Pancreas (tissue), 10 donors: ENCODE results near the gene FOCAD. TPM values are rescaled to one million over a fixed set of nuclear protein-coding genes. Genes with fewer than 3 reads are reported as not detected.

Experiments used
- ATAC-seq, 4 donors: fragments of 200-7000 bp; cut with Tn5 transposase; one replicate each; pipeline versions ENCODE4 v1.8.0 to v1.9.1; 2020; ENCODE audit warnings: mild to moderate bottlenecking in 4 of 4, moderate library complexity in 4 of 4
- DNase-seq, 6 donors: peaks; one replicate each; pipeline ENCODE4 v3.0.0-alpha.2; 2020
- FAIRE-seq: peaks from 2 replicates; lab custom pipeline; 2012; peaks lifted over from hg19 to GRCh38; lab: Jason Lieb, UNC
- H3K27ac ChIP-seq, 4 donors: fragments of 200-600 bp; sonication (generic); 1 replicate in 3 of 4; 2 replicates in 1 of 4; pipeline versions ENCODE4 v1.5.0 to v1.8.0; 2020
- H3K27me3 ChIP-seq, 4 donors: fragments of 200-600 bp; one replicate each; pipeline ENCODE4 v1.8.0; 2021
- H3K36me3 ChIP-seq, 3 donors: fragments of 200-600 bp; sonication (generic) in 1 of 3; one replicate each; pipeline versions ENCODE4 v1.5.0 to v1.8.0; 2020 to 2021
- H3K4me1 ChIP-seq, 3 donors: fragments of 200-600 bp; one replicate each; pipeline ENCODE4 v1.8.0; 2021
- H3K4me3 ChIP-seq, 4 donors: fragments of 200-600 bp; sonication (generic) in 2 of 4; one replicate each; pipeline versions ENCODE4 v1.5.0 to v1.8.0; 2020 to 2021
- H3K9me3 ChIP-seq, 4 donors: fragments of 200-600 bp; one replicate each; pipeline ENCODE4 v1.8.0; 2021
- CTCF ChIP-seq, 4 donors: fragments of 200-600 bp; sonication (generic) in 3 of 4; IDR thresholded peaks; one replicate each; pipeline versions ENCODE4 v1.5.0 to v1.8.0; 2021; ENCODE audit warnings: antibody characterized with exemption in 4 of 4
- WGBS, 2 donors: extraction: QIAGEN DNeasy Blood & Tissue Kit; methylation state at CpG; one replicate each; pipeline ENCODE4 v1.1.7; 2013; 5-methylcytosine and 5-hydroxymethylcytosine counted together
- intact Hi-C, 3 donors: fragments of 100-400 bp; cut with DNase I; formaldehyde crosslinking; loops; one replicate each; pipeline versions ENCODE4 v1.11.1 to v1.14.2; 2022
- polyA plus RNA-seq, 2 donors: library from polyadenylated mRNA; stranded (reverse); fragments of 200-250 nt; gene quantifications; one replicate each; pipeline ENCODE4 v1.2.3, GENCODE V29; 2013
- total RNA-seq, 6 donors: library from RNA; stranded (reverse); fragmentation: NEBNext Ultra II Directional in 4 of 6; extraction: Animal tissue kit (Norgen Biotek cat#: 25700) in 4 of 6; gene quantifications; one replicate each; pipeline versions ENCODE4 v1.2.1 to v1.2.4, GENCODE V29; 2021 to 2023
- donor health status: healthy with polysubstance abuse.
- donor health status: DM: no; HTN: no; CAD: no; lungs with moderate emphysema.
- donor health status: DM: no; HTN: no; CAD: no.
- donor health status: control.
- donor health status: control.
- donor health status: Bipolar disorder and iron deficiency.
- donor health status: DM: yes; HTN: yes; CAD: no.
- donor health status: DM: no; HTN: no; CAD: no.
- donor health status: DM: no; HTN: no; CAD: no.
- donor health status: DM: yes; HTN: yes; CAD: no.

The FOCAD gene
- total and polyA plus RNA-seq, 8 donors = 5.4 to 27.7 (median 16.8) TPM

GRCh38 chr9:20994486-20994885, 310.4 kb downstream of the FOCAD start:
- TF ChIP-seq CTCF (IDR thresholded peaks at IDR 0.05) = no peak
- Histone ChIP-seq H3K36me3 (peaks cover 0 to 11% (median 2%) of the 10 kb centered on the region in 3 donors), H3K27ac (no peak overlapping the region), H3K4me3 (no peak overlapping the region), H3K9me3 (no peaks in the 10 kb centered on the region), H3K4me1 (no peaks in the 10 kb centered on the region), H3K27me3 (no peaks in the 10 kb centered on the region)
- WGBS, 2 donors = 80 to 84% methylated on average over 3 of the region's 3 CpGs
- no peak for DNase-seq
- no peak for FAIRE-seq
- ATAC-seq = no peak
- intact Hi-C loops = no loop called here

GRCh38 chr9:20995616-20996015, 311.6 kb downstream of the FOCAD start:
- Histone ChIP-seq H3K4me1 (no peaks in the 10 kb centered on the region), H3K9me3 (no peaks in the 10 kb centered on the region), H3K27me3 (no peaks in the 10 kb centered on the region), H3K27ac (no peak overlapping the region), H3K36me3 (peaks cover 0 to 4% (median 2%) of the 10 kb centered on the region in 3 donors), H3K4me3 (no peak overlapping the region)
- 88 to 91% methylated on average over 2 of the region's 2 CpGs for WGBS, 2 donors
- ATAC-seq (no peak), DNase-seq (no peak), FAIRE-seq (no peak)
- TF ChIP-seq CTCF (IDR thresholded peaks at IDR 0.05) = no peak
- intact Hi-C loops = no loop called here

GRCh38 chr9:20996809-20997208, 312.8 kb downstream of the FOCAD start:
- H3K27me3 ChIP-seq = no peaks in the 10 kb centered on the region
- no peak overlapping the region for H3K27ac ChIP-seq
- ATAC-seq (no peak), FAIRE-seq (no peak), DNase-seq (no peak)
- no peak for TF ChIP-seq CTCF (IDR thresholded peaks at IDR 0.05)
- intact Hi-C loops = no loop called here
- H3K36me3 ChIP-seq = peaks cover 0 to 2% (median 0%) of the 10 kb centered on the region in 3 donors
- 92 to 95% methylated on average over 2 of the region's 2 CpGs for WGBS, 2 donors
- H3K4me3 ChIP-seq = no peak overlapping the region
- no peaks in the 10 kb centered on the region for H3K9me3 ChIP-seq
- no peaks in the 10 kb centered on the region for H3K4me1 ChIP-seq

GRCh38 chr9:20997503-20998076, 313.5 kb downstream of the FOCAD start:
- Histone ChIP-seq H3K4me1 (no peaks in the 10 kb centered on the region), H3K27ac (no peak overlapping the region), H3K27me3 (no peaks in the 10 kb centered on the region), H3K36me3 (peaks cover 0 to 2% (median 0%) of the 10 kb centered on the region in 3 donors), H3K9me3 (no peaks in the 10 kb centered on the region), H3K4me3 (no peak overlapping the region)
- intact Hi-C loops = no loop called here
- ATAC-seq = no peak
- no peak for DNase-seq
- 90% methylated on average over 2 of the region's 2 CpGs for WGBS, 2 donors
- no peak for FAIRE-seq
- TF ChIP-seq CTCF (IDR thresholded peaks at IDR 0.05) = no peak

- Histone ChIP-seq H3K36me3 (no peaks in the 10 kb centered on the region), H3K4me1 (no peaks in the 10 kb centered on the region), H3K27me3 (no peaks in the 10 kb centered on the region), H3K4me3 (no peak overlapping the region), H3K9me3 (no peaks in the 10 kb centered on the region), H3K27ac (no peak overlapping the region)
- WGBS, 2 donors = 44 to 53% methylated on average over 1 of the region's 1 CpG
- no peak for TF ChIP-seq CTCF (IDR thresholded peaks at IDR 0.05)
- DNase-seq (no peak), ATAC-seq (no peak), FAIRE-seq (no peak)
- intact Hi-C loops = no loop called here
Measured at GRCh38 chr9:21001581-21001980, 317.5 kb downstream of the FOCAD start.
